SU-DHL-6 (cell line): Measurements from ENCODE around the gene OPN1SW.

Experiments
- EZH2phosphoT487 ChIP-seq: fragments of 200-600 bp; sonication (generic), shearing (Covaris generic); conservative IDR thresholded peaks from 2 replicates; pipeline ENCODE4 v1.6.1; 2018; ENCODE audit warnings: mild to moderate bottlenecking, antibody characterized with exemption, low read length, moderate library complexity, mixed read lengths
- TF ChIP-seq, protein P1 (sequence below): fragments of 200-600 bp; sonication (generic); IDR thresholded peaks from one replicate; pipeline ENCODE4 v1.5.1; 2017; ENCODE audit warnings: antibody characterized with exemption, mild to moderate bottlenecking, low read length, moderate library complexity; ENCODE audit not compliant: insufficient read depth, poor library complexity, severe bottlenecking

DNA sequence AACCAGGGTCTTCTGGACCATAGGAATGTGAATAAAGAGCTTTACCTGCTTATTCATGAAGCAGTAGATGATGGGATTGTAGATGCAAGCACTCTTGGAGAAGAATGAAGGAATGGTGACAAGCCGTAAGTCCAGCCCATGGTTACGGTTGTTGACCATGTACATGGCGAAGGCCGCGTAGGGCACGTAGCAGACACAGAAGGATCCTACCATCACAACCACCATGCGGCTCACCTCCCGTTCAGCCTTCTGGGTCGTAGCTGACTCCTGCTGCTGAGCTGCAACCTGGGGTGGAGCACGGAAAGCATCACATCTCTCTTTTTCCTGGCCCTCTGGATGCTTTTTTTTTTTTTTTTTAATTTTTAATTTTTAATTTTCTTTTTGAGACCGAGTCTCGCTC is 2.0 kb downstream of the OPN1SW start:
- TF ChIP-seq, protein P1, sequence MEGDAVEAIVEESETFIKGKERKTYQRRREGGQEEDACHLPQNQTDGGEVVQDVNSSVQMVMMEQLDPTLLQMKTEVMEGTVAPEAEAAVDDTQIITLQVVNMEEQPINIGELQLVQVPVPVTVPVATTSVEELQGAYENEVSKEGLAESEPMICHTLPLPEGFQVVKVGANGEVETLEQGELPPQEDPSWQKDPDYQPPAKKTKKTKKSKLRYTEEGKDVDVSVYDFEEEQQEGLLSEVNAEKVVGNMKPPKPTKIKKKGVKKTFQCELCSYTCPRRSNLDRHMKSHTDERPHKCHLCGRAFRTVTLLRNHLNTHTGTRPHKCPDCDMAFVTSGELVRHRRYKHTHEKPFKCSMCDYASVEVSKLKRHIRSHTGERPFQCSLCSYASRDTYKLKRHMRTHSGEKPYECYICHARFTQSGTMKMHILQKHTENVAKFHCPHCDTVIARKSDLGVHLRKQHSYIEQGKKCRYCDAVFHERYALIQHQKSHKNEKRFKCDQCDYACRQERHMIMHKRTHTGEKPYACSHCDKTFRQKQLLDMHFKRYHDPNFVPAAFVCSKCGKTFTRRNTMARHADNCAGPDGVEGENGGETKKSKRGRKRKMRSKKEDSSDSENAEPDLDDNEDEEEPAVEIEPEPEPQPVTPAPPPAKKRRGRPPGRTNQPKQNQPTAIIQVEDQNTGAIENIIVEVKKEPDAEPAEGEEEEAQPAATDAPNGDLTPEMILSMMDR: no peak
- no peak for TF ChIP-seq EZH2phosphoT487
